Activated naive CD4-positive, alpha-beta T cell treated with anti-CD3 and anti-CD28 coated beads for 36 hours (primary cell): Measurements from ENCODE around the gene VWA8. TPM values are rescaled to one million over a fixed set of nuclear protein-coding genes. Genes with fewer than 3 reads are reported as not detected.

ENCODE experiments used
- CTCF ChIA-PET: fragments of 350-600 bp; sonication (Branson Sonifier 250); formaldehyde crosslinking; loops from one replicate; lab custom pipeline; 2021; ENCODE audit warnings: antibody characterized with exemption; lab: Charles Lee
- DNase-seq: peaks from one replicate; pipeline ENCODE4 v3.0.0-alpha.2; 2020
- H3K27ac Mint-ChIP-seq: one replicate; pipeline ENCODE4 v1.8.0; 2021; ENCODE audit warnings: mild to moderate bottlenecking, mixed read lengths
- H3K27me3 Mint-ChIP-seq: one replicate; pipeline ENCODE4 v1.8.0; 2021; ENCODE audit warnings: low read depth, mixed read lengths
- H3K36me3 Mint-ChIP-seq: one replicate; pipeline ENCODE4 v1.8.0; 2021; ENCODE audit warnings: low read depth, mixed read lengths
- H3K4me1 Mint-ChIP-seq: one replicate; pipeline ENCODE4 v1.8.0; 2021; ENCODE audit warnings: low read depth, mixed read lengths
- H3K4me3 Mint-ChIP-seq: one replicate; pipeline ENCODE4 v1.8.0; 2021; ENCODE audit warnings: mild to moderate bottlenecking, moderate library complexity, mixed read lengths
- H3K9me3 Mint-ChIP-seq: one replicate; pipeline ENCODE4 v1.8.0; 2021; ENCODE audit warnings: mixed read lengths
- intact Hi-C: fragments of 100-400 bp; cut with micrococcal nuclease; formaldehyde crosslinking; loops from one replicate; pipeline ENCODE4 v1.15.1; 2023
- total RNA-seq, 2 experiments: library from RNA; stranded (reverse); gene quantifications; one replicate each; pipeline ENCODE4 v1.2.3, GENCODE V29; 2021

The VWA8 gene
- total RNA-seq, 2 experiments from 2014 or later, result 21.2 to 21.5 TPM

- intact Hi-C loops, result no loop called here
- Mint-ChIP-seq H3K9me3 (no peaks in the 10 kb centered on the region), H3K36me3 (peaks cover 5% of the 10 kb centered on the region), H3K4me1 (peaks cover 3% of the 10 kb centered on the region), H3K27me3 (no peaks in the 10 kb centered on the region), H3K4me3 (no peak overlapping the region), H3K27ac (no peak overlapping the region)
- CTCF ChIA-PET, result interaction anchor here (0.6 kb wide), 1 partner anchor 538 kb away, joined by 4 read pairs; no protein-coding TSS in a partner anchor
- no peak for DNase-seq
Measured at GRCh38 chr13:41707194-41707821, 253.6 kb downstream of the VWA8 start.

- intact Hi-C loops, result no loop called here
- DNase-seq, result no peak
- H3K27ac Mint-ChIP-seq, result no peak overlapping the region
- peaks cover 5% of the 10 kb centered on the region for H3K36me3 Mint-ChIP-seq
- no peaks in the 10 kb centered on the region for H3K9me3 Mint-ChIP-seq
- CTCF ChIA-PET, result no interaction called here
- peaks cover 3% of the 10 kb centered on the region for H3K4me1 Mint-ChIP-seq
- no peaks in the 10 kb centered on the region for H3K27me3 Mint-ChIP-seq
- H3K4me3 Mint-ChIP-seq, result no peak overlapping the region
Measured at GRCh38 chr13:41706152-41706551, 254.8 kb downstream of the VWA8 start.

- CTCF ChIA-PET, result no interaction called here
- Mint-ChIP-seq H3K9me3 (no peaks in the 10 kb centered on the region), H3K27me3 (no peaks in the 10 kb centered on the region), H3K4me3 (no peak overlapping the region), H3K27ac (no peak overlapping the region), H3K4me1 (peaks cover 3% of the 10 kb centered on the region), H3K36me3 (peaks cover 8% of the 10 kb centered on the region)
- no peak for DNase-seq
- intact Hi-C loops, result no loop called here
Measured at GRCh38 chr13:41702540-41702939, 258.4 kb downstream of the VWA8 start.

- CTCF ChIA-PET, result no interaction called here
- H3K4me1 Mint-ChIP-seq, result peaks cover 3% of the 10 kb centered on the region
- H3K9me3 Mint-ChIP-seq, result no peaks in the 10 kb centered on the region
- no peak overlapping the region for H3K4me3 Mint-ChIP-seq
- DNase-seq, result no peak
- intact Hi-C loops, result no loop called here
- H3K27ac Mint-ChIP-seq, result no peak overlapping the region
- H3K36me3 Mint-ChIP-seq, result peaks cover 8% of the 10 kb centered on the region
- H3K27me3 Mint-ChIP-seq, result no peaks in the 10 kb centered on the region
Measured at GRCh38 chr13:41701676-41702075, 259.2 kb downstream of the VWA8 start.

- H3K4me3 Mint-ChIP-seq, result no peak overlapping the region
- peaks cover 8% of the 10 kb centered on the region for H3K36me3 Mint-ChIP-seq
- intact Hi-C loops, result no loop called here
- H3K4me1 Mint-ChIP-seq, result no peaks in the 10 kb centered on the region
- CTCF ChIA-PET, result no interaction called here
- no peaks in the 10 kb centered on the region for H3K27me3 Mint-ChIP-seq
- no peak for DNase-seq
- no peak overlapping the region for H3K27ac Mint-ChIP-seq
- H3K9me3 Mint-ChIP-seq, result no peaks in the 10 kb centered on the region
Measured at GRCh38 chr13:41700790-41701310, 260.1 kb downstream of the VWA8 start.

- no peak overlapping the region for H3K27ac Mint-ChIP-seq
- H3K27me3 Mint-ChIP-seq, result no peaks in the 10 kb centered on the region
- no peak overlapping the region for H3K4me3 Mint-ChIP-seq
- H3K36me3 Mint-ChIP-seq, result peaks cover 10% of the 10 kb centered on the region
- intact Hi-C loops, result no loop called here
- no peaks in the 10 kb centered on the region for H3K4me1 Mint-ChIP-seq
- no peaks in the 10 kb centered on the region for H3K9me3 Mint-ChIP-seq
- CTCF ChIA-PET, result no interaction called here
- DNase-seq, result no peak
Measured at GRCh38 chr13:41699759-41700158, 261.1 kb downstream of the VWA8 start.

GRCh38 chr13:41697578-41697977 is 263.3 kb downstream of the VWA8 start:
- Mint-ChIP-seq H3K4me1 (no peaks in the 10 kb centered on the region), H3K27me3 (no peaks in the 10 kb centered on the region), H3K4me3 (no peak overlapping the region), H3K27ac (no peak overlapping the region), H3K36me3 (peaks cover 10% of the 10 kb centered on the region), H3K9me3 (no peaks in the 10 kb centered on the region)
- CTCF ChIA-PET, result no interaction called here
- intact Hi-C loops, result no loop called here
- no peak for DNase-seq

- DNase-seq, result no peak
- peaks cover 13% of the 10 kb centered on the region for H3K36me3 Mint-ChIP-seq
- CTCF ChIA-PET, result interaction anchor here (0.6 kb wide), 1 partner anchor 306 kb away, joined by 3 read pairs; no protein-coding TSS in a partner anchor
Measured at GRCh38 chr13:41696163-41697003, 264.5 kb downstream of the VWA8 start.

GRCh38 chr13:41694545-41695301 is 266.2 kb downstream of the VWA8 start:
- Mint-ChIP-seq H3K27me3 (no peaks in the 10 kb centered on the region), H3K4me1 (no peaks in the 10 kb centered on the region), H3K27ac (no peak overlapping the region), H3K4me3 (no peak overlapping the region), H3K9me3 (no peaks in the 10 kb centered on the region), H3K36me3 (peaks cover 20% of the 10 kb centered on the region)
- DNase-seq, result no peak
- intact Hi-C loops, result no loop called here
- CTCF ChIA-PET, result interaction anchor here (0.6 to 1.3 kb wide), 4 partner anchors 26 to 556 kb away, joined by 3 to 6 read pairs (median 4); no protein-coding TSS in a partner anchor

More at GRCh38 chr13:41696163-41697003, 264.5 kb downstream of the VWA8 start:
- no peaks in the 10 kb centered on the region for H3K9me3 Mint-ChIP-seq
- H3K27ac Mint-ChIP-seq, result no peak overlapping the region
- no peak overlapping the region for H3K4me3 Mint-ChIP-seq
- no peaks in the 10 kb centered on the region for H3K27me3 Mint-ChIP-seq
- intact Hi-C loops, result no loop called here
- H3K4me1 Mint-ChIP-seq, result no peaks in the 10 kb centered on the region

- DNase-seq, result no peak
- CTCF ChIA-PET, result interaction anchor here (0.8 to 1.3 kb wide), 2 partner anchors 23 to 25 kb away, joined by 4 to 6 read pairs; no protein-coding TSS in a partner anchor
- no peaks in the 10 kb centered on the region for H3K9me3 Mint-ChIP-seq
- intact Hi-C loops, result no loop called here
- H3K36me3 Mint-ChIP-seq, result peaks cover 23% of the 10 kb centered on the region
- H3K27ac Mint-ChIP-seq, result no peak overlapping the region
- no peaks in the 10 kb centered on the region for H3K4me1 Mint-ChIP-seq
- H3K27me3 Mint-ChIP-seq, result no peaks in the 10 kb centered on the region
- H3K4me3 Mint-ChIP-seq, result no peak overlapping the region
Measured at GRCh38 chr13:41693434-41693833, 267.5 kb downstream of the VWA8 start.

GRCh38 chr13:41691274-41691673 is 269.6 kb downstream of the VWA8 start:
- DNase-seq, result no peak
- Mint-ChIP-seq H3K36me3 (peaks cover 25% of the 10 kb centered on the region), H3K27ac (no peak overlapping the region), H3K4me1 (no peaks in the 10 kb centered on the region), H3K9me3 (no peaks in the 10 kb centered on the region), H3K4me3 (no peak overlapping the region), H3K27me3 (no peaks in the 10 kb centered on the region)
- CTCF ChIA-PET, result no interaction called here
- intact Hi-C loops, result no loop called here

- Mint-ChIP-seq H3K9me3 (no peaks in the 10 kb centered on the region), H3K4me3 (no peak overlapping the region), H3K27me3 (no peaks in the 10 kb centered on the region), H3K36me3 (peaks cover 32% of the 10 kb centered on the region), H3K4me1 (peaks cover 8% of the 10 kb centered on the region), H3K27ac (no peak overlapping the region)
- CTCF ChIA-PET, result no interaction called here
- DNase-seq, result no peak
- intact Hi-C loops, result no loop called here
Measured at GRCh38 chr13:41682766-41683165, 278.1 kb downstream of the VWA8 start.
